T-helper 2 cell (primary cell): ENCODE results near the gene KRTAP4-8.
"Not testable (repeated sequence)": the region's sequence is repeated elsewhere in the genome, so short reads cannot be mapped to it uniquely, and the experiment has no call there.

Experiments used
- DNase-seq, 5 experiments: peaks; one replicate each; pipeline versions ENCODE4 v3.0.0 to v3.0.0-alpha.2; 2012 to 2022

Gene KRTAP4-8

GRCh38 chr17:41064301-41064700 is 33.6 kb downstream of the KRTAP4-8 start:
- DNase-seq = no peak

GRCh38 chr17:41063449-41063848 is 34.5 kb downstream of the KRTAP4-8 start:
- DNase-seq = no peak

DNA sequence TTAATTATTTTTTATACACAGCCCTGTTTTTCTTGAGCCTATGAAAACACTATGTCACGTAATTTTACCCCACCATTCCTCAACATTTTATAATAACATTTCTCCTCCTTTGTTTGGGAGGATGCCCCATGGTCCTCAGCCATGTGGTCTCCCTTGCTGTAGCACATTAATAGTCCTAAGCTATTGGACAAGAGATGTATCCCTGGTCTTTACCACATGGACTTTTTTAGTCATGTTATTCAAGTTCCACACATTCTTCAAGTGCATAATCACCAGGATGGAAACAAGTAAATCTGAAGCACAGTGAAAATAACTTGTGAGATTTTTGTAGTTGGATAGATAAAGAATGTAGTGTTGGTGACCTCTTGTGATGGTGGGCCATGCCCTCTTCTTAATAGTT is 36.0 kb downstream of the KRTAP4-8 start:
- no peak for DNase-seq

DNA sequence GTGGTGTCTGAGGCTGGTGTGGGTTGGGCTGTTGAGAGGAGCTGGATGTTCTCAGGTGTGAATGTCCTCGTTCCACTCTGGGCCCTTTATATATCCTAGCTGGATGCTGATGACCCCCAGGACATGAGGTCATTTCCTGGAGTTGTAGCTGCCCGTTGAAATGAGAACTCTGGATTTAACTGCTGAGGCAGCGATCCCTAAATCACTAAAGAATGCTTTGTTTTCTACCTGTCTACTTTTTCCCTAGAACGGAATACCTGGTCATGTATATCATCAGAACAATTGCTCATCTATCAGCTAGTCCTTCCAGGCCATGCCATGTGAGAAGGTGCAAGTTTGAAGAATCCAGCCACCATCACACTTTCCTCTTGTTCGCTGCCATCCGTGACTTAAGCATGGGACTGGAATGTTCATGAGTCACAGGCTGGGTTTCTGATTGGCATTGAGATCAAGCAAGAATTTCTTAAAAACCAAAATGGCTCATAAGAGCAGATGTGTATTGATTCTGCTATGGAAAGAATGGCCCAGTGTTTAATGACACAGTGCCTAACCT is 37.8 kb downstream of the KRTAP4-8 start, which contains the start of gene KRTAP2-3:
Gene KRTAP2-3 (minus strand): TSS at position 63 of the 553 bp plus-strand sequence. CDS start 64 bp downstream, outside the sequence.
- no peak for DNase-seq

DNA sequence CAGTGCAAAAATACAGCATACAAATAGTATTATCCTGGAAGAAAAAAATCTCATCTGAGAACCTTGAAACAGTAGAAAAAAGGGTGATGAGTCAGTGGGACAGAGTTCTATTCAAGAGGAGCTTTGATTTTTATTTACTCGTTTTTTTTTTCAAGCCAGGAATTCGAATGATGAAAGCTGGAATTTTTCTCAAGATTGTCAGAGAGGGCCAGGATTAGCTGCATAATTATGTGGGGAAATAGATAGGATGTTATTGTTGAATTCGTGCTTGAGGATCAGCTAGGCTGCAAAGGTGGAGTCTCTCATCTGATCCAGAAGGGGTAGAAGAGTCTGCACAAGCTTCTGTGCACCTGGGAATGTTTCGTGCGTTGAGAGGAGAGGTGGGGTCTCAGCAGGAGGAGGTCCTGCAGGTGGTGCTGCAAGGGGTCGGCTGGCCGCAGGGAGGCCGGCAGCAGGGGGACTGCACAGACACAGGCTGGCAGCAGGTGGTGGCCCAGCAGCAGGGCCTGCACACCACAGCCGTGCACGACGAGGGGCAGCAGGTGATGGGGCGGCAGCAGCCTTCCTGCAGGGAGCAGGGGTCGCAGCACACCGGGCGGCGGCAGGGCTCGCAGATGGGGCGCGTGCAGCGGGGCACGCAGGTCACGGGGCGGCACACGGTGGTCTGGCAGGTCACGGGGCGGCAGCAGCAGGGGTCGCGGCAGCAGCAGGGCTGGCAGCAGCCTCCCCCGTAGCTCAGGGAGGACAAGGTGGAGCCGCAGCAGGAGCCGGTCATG is 38.5 kb downstream of the KRTAP4-8 start:
- DNase-seq = not testable (repeated sequence)

DNA sequence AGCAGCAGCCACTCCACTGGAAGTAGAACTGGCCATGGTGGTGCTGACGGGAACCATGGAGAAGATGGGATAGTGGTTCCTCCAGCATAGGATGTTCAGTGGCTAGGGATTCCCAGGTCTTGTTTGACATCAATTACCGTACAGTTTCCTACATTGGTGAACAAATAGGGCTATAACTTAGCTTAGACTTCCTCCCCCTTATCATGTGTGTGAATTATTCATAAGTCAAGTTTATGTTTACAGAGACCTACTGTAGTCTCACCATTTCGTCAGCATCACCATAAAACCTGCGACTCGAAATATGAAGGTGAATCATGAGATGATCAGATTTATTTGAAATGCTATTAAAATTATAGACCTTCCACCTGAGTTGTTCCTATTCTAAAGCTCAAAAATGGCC is 39.2 kb downstream of the KRTAP4-8 start:
- DNase-seq = no peak

DNA sequence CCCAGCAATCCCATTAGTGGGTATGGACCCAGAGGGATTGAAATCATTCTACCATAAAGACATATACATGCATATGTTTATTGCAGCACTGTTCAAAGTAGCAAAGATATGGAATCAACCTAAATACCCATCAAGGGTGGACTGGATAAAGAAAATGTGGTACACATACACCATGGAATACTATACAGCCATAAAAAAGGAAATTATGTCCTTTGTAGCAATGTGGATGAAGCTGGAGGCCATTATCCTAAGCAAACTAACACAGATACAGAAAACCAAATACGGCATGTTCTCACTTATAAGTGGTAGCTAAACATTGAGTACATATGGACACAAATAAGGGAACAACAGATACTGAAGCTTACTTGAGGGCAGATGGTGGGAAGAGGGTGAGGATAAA is 40.4 kb downstream of the KRTAP4-8 start:
- DNase-seq = no peak

- DNase-seq = not testable (repeated sequence)
These were observed 42.8 kb downstream of the KRTAP4-8 start, which contains the start of gene KRTAP2-2 for GRCh38 chr17:41055130-41055529. Gene KRTAP2-2 (minus strand): TSS chr17:41055230. CDS start chr17:41055211, 19 bp downstream.

GRCh38 chr17:41054556-41054955 is 43.4 kb downstream of the KRTAP4-8 start:
- not testable (repeated sequence) for DNase-seq

DNA sequence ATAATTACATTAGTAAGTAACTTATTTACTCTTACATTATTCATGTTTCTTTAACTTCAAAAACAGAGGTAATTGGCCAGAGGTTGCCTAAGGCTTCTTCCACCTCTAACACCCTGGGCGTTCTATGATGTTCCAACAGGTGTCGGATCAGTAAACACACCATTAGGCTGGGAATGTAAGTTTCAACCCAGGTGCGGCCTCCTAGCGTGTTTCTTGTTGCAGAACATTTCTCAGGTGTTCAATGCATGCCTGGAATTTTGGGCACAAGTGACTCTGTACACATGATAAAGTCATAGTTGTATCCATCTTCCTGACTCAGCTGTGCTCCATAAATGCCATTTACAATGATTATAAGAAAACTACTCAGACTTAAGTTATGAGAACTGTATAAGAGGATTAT is 43.9 kb downstream of the KRTAP4-8 start:
- no peak for DNase-seq

DNA sequence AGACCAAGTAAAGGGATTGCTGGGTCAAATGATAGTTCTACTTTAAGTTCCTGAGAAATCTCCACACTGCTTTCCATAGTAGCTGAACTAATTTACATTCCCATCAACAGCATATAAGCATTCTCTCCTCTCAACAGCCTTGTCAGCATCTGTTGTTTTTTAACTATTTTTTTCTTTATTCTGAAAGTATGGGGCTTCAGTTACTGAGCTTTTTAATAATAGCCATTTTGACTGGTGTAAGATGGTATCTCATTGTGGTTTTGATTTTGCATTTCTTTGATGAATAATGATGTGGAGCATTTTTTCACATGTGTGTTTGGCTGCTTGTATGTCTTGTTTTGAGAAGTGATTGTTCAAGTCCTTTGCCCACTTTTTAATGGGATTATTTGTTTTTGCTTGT is 45.4 kb downstream of the KRTAP4-8 start:
- no peak for DNase-seq

- no peak for DNase-seq
These were observed 48.8 kb downstream of the KRTAP4-8 start for GRCh38 chr17:41049110-41049509.

- DNase-seq = no peak
These were observed 49.5 kb downstream of the KRTAP4-8 start for GRCh38 chr17:41048441-41048840.
